GM12878 (cell line): ENCODE measurements around the gene HPSE2.

Experiments used
- CTCF ChIP-seq, 3 experiments: IDR thresholded peaks in 2 of 3; conservative IDR thresholded peaks in 1 of 3; 2 replicates each; pipeline ENCODE4 v1.5.1; 2011; ENCODE audit warnings: low read depth in 3 of 3, low read length in 3 of 3, mild to moderate bottlenecking in 3 of 3, control low read depth in 2 of 3, moderate library complexity in 2 of 3, inconsistent platforms in 1 of 3, mixed read lengths in 1 of 3; ENCODE audit not compliant: control insufficient read depth in 2 of 3, insufficient read depth in 1 of 3; ENCODE audit errors: extremely low read depth in 1 of 3
- ELK1 ChIP-seq: IDR thresholded peaks from 2 replicates; pipeline ENCODE4 v1.6.1; 2012; ENCODE audit warnings: low read depth, low read length, improper control_type of control experiment
- EP300 ChIP-seq, 2 experiments: fragments of 150-350 bp in 1 of 2; IDR thresholded peaks; 2 replicates each; pipeline ENCODE4 v1.6.1; 2011 to 2012; ENCODE audit warnings: low read depth in 2 of 2, low read length in 2 of 2, borderline replicate concordance in 1 of 2, improper control_type of control experiment in 1 of 2, inconsistent platforms in 1 of 2; ENCODE audit not compliant: control insufficient read depth in 1 of 2
- IRF3 ChIP-seq: fragments of 450-650 bp; IDR thresholded peaks from 2 replicates; pipeline ENCODE4 v1.6.1; 2014; ENCODE audit warnings: mild to moderate bottlenecking
- POLR2A ChIP-seq: IDR thresholded peaks from 2 replicates; pipeline ENCODE4 v1.6.1; 2011; ENCODE audit warnings: low read depth, mild to moderate bottlenecking, low read length
- RFX5 ChIP-seq: IDR thresholded peaks from 2 replicates; pipeline ENCODE4 v1.6.1; 2011; ENCODE audit warnings: low read depth, low read length, improper control_type of control experiment

- no peak for TF ChIP-seq IRF3
- no peak for TF ChIP-seq EP300 (IDR thresholded peaks at IDR 0.05; ENCODE audit: borderline replicate concordance in 1 of 2, control insufficient read depth in 1 of 2, low read depth in 2 of 2, low read length in 2 of 2)
- TF ChIP-seq ELK1: no peak
- TF ChIP-seq POLR2A: no peak
- TF ChIP-seq CTCF (IDR thresholded peaks at IDR 0.05 in 2 of 3, conservative IDR thresholded peaks at IDR 0.05 in 1 of 3; ENCODE audit: control insufficient read depth in 2 of 3, extremely low read depth in 1 of 3, insufficient read depth in 1 of 3, low read depth in 3 of 3, low read length in 3 of 3): no peak
- no peak for TF ChIP-seq RFX5
Observed at GRCh38 chr10:98910048-98910447, 325.6 kb downstream of the HPSE2 start.
